Measurements from ENCODE around the gene DYTN.

GRCh38 chr2:206611736-206612135 is 106.5 kb downstream of the DYTN start:
- no peak for TF ChIP-seq REST (IDR thresholded peaks at IDR 0.05; ENCODE audit: insufficient read depth in 1 of 2, low read depth in 2 of 2, low read length in 2 of 2)
- no peak for TF ChIP-seq SIN3A (IDR thresholded peaks at IDR 0.05; ENCODE audit: borderline replicate concordance, insufficient read depth, low read length)
- no peak for TF ChIP-seq TAF1 (IDR thresholded peaks at IDR 0.05; ENCODE audit: borderline replicate concordance, insufficient read depth, low read length)
- no peak for TF ChIP-seq POLR2AphosphoS5 (IDR thresholded peaks at IDR 0.05; ENCODE audit: low read depth, low read length)

Data from PFSK-1 (cell line).